ENCODE data around the gene CCR8.

- no peak for TF ChIP-seq CTCF (IDR thresholded peaks at IDR 0.05 in 2 of 3, conservative IDR thresholded peaks at IDR 0.05 in 1 of 3; ENCODE audit: borderline replicate concordance in 1 of 3, insufficient read depth in 1 of 3, low read depth in 2 of 3, low read length in 2 of 3)
- TF ChIP-seq JUND (IDR thresholded peaks at IDR 0.05), result no peak
- no peak for TF ChIP-seq CEBPB (IDR thresholded peaks at IDR 0.05; ENCODE audit: low read depth)
- TF ChIP-seq YY1 (IDR thresholded peaks at IDR 0.05; ENCODE audit: extremely low read depth, insufficient replicate concordance, low read depth, low read length), result no peak
- TF ChIP-seq POLR2A (IDR thresholded peaks at IDR 0.05; ENCODE audit: borderline replicate concordance, extremely low read depth, insufficient read depth, insufficient read length), result no peak
- no peak for TF ChIP-seq POLR2AphosphoS5 (IDR thresholded peaks at IDR 0.05; ENCODE audit: low read depth, low read length)
Measured at GRCh38 chr3:39299279-39299678, 30.2 kb upstream of the CCR8 start.
